Stimulated activated CD4-positive, alpha-beta T cell treated with anti-CD3 and anti-CD28 coated beads, Interleukin-4, amount 100 ng/mL, for 1 hour (primary cell): Measurements from ENCODE around the gene NT5C1A.

Experiments
- DNase-seq: peaks from one replicate; pipeline ENCODE4 v3.0.0-alpha.2; 2020

NT5C1A gene

DNA sequence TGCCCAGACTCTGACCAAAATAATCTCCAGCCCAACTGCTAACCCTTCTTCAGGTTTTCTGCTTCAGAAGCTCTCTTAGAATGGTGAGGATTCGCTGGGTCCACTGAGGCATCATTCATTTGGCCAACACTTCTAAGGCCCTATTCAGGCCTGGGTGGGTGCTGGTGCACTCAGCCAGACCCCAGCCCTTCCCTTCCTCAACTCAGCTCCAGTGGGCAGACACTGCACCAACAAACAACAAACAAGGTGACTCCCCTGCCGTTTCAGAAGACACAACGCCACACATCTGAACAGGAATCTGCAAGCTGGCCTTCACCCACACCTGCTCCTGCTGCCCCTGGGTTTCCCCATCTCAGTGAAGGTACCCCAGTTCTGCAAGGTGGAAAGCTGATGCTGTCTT, 38.5 kb downstream of the NT5C1A start:
- DNase-seq, result no peak

- DNase-seq, result no peak
Observed at GRCh38 chr1:39632682-39633417, 39.1 kb downstream of the NT5C1A start.

- no peak for DNase-seq
Observed at GRCh38 chr1:39632323-39632681, 39.6 kb downstream of the NT5C1A start.

- no peak for DNase-seq
Observed at GRCh38 chr1:39631361-39632322, 40.3 kb downstream of the NT5C1A start.

GRCh38 chr1:39628807-39629350, 43.0 kb downstream of the NT5C1A start:
- DNase-seq, result no peak

DNA sequence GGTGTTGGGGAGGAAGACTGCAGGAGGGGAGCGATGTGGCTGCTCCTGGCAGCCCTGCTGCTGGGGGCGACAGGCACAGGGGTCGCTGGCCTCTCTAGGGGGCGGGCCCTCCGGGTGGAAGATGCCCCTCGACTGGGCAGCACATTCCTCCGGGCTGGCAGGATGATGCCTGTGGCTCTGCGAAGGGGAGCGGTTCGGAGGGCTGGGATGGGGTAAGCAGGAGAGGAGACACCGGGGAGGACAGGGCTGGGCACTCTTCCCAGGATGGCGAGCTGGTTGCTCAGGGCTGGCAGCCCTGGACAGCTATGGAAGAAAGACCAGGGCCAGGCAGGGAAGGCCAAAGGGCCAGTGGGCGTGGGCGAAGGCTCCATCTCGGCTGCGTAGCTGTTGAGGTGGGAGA, 45.3 kb downstream of the NT5C1A start:
- DNase-seq, result no peak

DNA sequence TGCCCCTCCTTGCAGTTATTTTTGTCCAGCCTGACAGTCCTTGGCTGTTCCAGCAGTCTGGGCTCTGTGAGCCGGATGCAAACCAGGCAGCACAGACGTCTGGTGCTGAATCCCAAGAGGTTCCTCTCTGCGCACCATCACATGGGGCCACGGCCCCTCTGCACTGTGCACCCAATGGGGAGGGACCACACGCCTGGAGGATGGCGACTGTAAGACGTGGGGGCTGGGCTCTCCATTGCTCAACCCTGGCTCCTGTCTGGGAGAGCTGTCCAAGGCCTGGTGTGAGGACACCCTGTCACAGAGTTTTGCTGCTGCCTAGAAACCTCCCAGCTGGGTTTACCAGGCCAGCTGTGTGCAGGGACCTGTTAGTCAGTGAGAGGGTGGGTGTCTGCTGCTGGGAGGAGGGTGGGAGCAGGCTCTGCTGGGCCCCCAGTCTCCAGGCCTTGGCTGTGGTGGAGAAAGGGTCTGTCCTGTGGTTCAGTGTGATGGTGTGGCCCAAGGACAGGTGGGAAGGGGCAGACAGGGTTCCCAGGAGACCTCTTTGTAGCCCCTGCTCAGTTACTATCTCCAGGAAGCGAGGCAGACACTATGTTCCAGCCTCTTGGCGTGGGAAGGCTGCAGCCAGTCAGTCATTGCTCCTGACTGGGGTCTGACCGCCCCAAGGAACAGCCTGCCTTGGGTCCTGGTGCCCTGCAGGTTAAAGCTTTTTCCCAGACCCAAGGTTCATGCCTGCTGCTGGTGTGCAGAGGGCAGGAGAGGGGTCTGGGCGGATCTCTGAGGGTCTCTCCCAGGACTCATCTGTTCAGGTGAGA, 46.2 kb downstream of the NT5C1A start:
- DNase-seq, result no peak

DNA sequence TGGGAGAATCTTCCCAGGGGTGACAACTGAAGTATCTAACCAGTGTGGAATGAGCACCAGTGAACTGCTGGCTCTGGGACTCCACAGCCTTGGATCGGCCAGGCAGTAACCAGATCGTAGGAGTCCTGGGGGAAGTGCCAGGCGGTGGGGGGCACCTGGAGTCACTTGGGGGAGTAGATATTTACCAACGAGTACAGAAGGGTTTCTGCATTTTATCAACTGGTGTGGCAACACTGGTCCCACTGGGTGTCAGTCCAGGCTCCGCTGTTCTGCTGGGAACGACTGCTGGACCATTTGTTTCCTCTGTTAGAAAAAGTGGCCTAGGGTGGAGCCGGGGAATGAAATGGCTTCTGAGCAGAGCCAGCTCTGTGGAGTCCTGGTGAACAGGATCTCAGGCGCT, 46.9 kb downstream of the NT5C1A start:
- DNase-seq, result no peak

DNA sequence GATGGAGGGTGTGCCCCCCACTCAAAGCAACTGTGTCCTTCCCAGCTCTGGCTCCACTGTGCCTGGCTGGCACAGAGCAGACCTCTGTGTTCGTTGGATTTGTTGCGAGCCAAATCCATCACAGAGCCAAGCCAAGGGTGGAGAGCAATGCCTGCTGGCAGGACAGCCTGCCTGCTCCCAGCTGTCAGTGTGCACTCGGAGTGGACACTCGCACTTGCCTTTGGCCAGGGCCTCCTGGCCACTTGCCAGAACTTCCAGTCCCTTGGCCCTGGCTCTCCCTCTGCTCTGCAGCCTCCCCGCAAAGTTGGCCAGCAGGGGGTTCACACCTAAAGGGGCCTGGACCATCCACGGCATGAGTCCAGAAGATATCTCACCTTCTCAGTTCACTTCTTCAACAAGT, 48.9 kb downstream of the NT5C1A start:
- DNase-seq, result no peak

DNA sequence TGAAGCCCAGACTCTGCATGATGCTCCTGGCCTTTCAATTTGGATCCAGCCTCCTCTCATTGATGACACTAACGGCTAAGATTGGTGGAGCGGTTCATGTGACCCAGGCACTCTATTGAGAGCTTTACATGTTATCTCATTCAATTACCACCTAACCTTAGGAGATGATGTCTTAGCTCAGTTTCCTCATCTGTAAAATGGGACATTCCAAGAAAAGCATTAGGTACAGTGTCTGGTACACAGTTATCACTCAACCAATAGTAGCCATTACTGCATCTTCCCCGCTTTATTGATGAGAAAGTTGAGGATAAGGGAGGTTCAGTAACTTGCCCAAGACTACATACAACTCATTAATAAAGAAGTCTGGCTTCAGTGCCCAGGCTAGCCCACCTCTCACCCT, 49.5 kb downstream of the NT5C1A start:
- no peak for DNase-seq

- DNase-seq, result no peak
Observed at GRCh38 chr1:39620659-39621165, 51.2 kb downstream of the NT5C1A start.

DNA sequence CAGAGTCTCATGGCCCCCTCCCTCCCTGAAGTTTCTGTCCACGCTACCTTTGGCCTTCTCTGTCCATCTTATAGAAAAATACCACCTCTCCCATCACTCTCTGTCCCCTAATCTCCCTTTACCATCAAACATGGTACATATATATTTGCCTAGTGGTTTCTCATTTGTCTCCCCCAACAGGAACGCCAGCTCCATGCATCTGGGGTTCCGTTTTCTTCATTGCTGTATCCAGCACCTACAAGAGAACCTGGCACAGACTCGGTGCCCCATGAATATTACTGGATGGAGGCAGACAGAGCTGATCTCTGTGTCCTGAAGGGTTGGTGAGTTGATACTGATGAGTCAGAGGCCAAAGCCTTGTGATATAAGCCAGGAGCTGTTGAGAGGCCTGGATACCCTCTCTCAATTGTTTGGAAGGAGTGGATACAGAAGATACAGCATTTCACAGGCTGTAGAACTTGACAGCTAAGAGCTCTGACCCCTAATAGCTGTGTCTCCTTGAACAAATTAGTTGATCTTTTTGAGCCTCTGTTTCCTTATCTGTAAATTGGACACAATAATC, 54.3 kb downstream of the NT5C1A start:
- DNase-seq, result no peak

GRCh38 chr1:39615086-39615673, 56.7 kb downstream of the NT5C1A start:
- DNase-seq, result no peak

DNA sequence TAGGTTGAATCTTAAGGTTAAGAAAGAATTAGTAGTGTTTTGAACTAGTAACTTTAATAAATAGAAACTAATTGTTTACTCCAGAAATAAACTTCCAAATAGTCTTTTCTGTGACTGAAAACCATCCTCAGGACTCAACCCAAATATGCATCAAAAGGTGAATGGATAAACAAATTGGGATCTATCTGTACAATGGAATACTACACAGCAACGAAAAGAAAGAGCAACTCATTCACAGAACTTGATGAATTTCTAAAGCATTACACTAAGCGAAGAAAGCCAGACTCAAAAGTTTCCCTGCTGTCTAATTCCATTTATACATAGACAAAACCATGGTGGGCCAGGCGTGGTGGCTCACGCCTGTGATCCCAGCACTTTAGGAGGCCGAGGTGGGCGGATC, 57.4 kb downstream of the NT5C1A start:
- no peak for DNase-seq

GRCh38 chr1:39613250-39613649, 58.7 kb downstream of the NT5C1A start:
- no peak for DNase-seq

DNA sequence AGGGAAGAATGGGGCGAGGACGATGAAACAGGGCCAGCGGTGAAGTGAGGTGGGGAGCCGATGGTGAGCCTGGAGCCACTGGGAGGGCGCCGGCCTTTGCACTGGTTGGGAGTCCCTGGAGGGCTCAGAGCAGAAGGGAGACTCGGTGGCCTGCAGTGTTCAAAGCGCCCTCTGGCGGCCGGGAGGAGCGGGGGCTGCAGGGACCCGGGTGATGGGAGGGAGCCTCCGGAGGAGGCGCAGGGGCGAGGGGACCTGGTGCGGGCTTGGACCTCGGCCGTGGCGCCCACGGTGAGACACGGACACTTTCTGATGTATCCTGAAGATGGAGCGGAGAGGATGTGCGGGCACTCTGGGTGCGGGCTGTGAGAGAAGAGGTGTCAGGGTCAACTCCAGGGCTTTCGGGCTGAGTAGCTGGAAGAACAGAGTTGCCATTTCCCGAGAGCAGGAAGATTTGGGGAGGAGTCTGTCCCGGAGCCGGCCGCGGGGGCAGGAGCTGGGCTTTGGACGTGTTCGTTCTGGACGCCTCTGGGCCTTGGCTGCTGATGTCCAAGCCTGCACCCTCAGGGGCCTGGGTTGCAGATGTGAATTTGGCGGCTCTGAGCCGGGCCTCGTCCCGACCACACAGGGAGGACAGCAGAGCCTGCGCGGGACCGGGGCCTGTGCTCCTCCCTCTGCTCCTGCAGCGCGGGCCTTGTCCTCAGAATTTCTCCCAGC, 62.1 kb downstream of the NT5C1A start:
- peak; percentile 83 for DNase-seq
